ENCODE measurements around the gene PLCL2. TPM values are rescaled to one million over a fixed set of nuclear protein-coding genes. Genes with fewer than 3 reads are reported as not detected.

PLCL2 gene
- total RNA-seq, 1 donor from 2014 or later = 5.6 TPM

DNA sequence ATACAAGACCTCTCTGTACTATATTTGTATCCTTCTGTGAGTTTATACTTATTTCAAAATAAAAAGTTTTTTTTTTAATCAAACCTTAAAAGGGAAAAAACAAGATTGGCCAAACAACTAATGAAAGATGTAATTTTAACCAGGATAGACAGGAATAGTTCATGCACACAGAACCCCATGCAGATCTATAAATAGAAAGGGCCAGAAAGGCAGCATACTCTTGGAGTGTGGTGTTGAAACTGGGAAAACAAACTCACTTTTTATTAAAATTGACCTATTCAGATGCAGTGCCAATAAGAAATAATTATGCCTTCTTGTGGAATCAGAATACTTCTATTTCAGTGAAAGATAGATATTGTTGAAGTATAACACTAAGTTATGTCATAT, 204.6 kb downstream of the PLCL2 start:
- Histone ChIP-seq H3K4me3 (no peak overlapping the region), H3K9me3 (no peaks in the 10 kb centered on the region), H3K36me3 (no peaks in the 10 kb centered on the region), H3K27ac (no peak overlapping the region), H3K4me1 (peaks cover 18% of the 10 kb centered on the region), H3K27me3 (no peaks in the 10 kb centered on the region)
- TF ChIP-seq POLR2AphosphoS5 (IDR thresholded peaks at IDR 0.05; ENCODE audit: insufficient read depth in 1 of 2, low read depth in 1 of 2) (no peak), POLR2A (IDR thresholded peaks at IDR 0.05) (no peak)
- TF ChIP-seq, protein P1, sequence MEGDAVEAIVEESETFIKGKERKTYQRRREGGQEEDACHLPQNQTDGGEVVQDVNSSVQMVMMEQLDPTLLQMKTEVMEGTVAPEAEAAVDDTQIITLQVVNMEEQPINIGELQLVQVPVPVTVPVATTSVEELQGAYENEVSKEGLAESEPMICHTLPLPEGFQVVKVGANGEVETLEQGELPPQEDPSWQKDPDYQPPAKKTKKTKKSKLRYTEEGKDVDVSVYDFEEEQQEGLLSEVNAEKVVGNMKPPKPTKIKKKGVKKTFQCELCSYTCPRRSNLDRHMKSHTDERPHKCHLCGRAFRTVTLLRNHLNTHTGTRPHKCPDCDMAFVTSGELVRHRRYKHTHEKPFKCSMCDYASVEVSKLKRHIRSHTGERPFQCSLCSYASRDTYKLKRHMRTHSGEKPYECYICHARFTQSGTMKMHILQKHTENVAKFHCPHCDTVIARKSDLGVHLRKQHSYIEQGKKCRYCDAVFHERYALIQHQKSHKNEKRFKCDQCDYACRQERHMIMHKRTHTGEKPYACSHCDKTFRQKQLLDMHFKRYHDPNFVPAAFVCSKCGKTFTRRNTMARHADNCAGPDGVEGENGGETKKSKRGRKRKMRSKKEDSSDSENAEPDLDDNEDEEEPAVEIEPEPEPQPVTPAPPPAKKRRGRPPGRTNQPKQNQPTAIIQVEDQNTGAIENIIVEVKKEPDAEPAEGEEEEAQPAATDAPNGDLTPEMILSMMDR (IDR thresholded peaks at IDR 0.05) = no peak
- no peak for DNase-seq (ENCODE audit: extremely low spot score in 2 of 2)
- intact Hi-C loops (cut with DNase I) = no loop called here

DNA sequence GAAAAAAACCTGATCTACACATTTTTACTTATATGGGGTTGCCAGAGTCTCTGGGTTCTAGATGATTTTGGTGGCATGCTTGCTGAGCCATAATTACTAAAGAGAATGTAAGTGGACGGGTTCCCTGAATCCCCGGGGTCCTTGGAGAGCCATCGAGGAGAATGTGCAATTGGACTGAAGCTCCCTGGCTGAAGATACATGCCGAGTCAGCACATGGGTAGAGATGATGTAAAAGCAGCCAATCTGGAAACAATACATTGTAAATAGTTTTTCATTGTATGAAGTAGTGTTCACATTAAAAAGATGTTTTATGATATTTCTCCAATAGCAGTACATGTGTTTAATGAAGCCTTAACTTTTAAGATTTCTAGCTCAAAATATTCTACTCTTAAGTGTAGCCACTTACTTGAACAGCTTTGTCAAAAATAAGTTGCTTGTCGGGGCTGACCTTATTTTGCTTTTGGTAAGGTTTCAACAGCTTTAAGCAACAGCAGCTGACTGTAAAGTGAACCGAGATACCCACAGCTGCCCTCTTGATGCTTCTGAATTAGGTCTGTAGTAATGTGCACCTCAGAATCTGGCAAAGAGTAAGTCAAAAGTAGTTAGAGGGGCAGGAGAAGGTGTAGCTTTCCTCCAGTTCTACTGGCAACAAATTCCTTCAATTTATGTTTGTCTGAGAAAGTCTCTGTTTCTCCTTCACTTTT, 205.7 kb downstream of the PLCL2 start:
- Histone ChIP-seq H3K27ac (no peak overlapping the region), H3K4me3 (no peak overlapping the region), H3K36me3 (no peaks in the 10 kb centered on the region), H3K9me3 (no peaks in the 10 kb centered on the region), H3K27me3 (no peaks in the 10 kb centered on the region), H3K4me1 (peaks cover 18% of the 10 kb centered on the region)
- intact Hi-C loops (cut with DNase I) = no loop called here
- no peak for DNase-seq (ENCODE audit: extremely low spot score in 2 of 2)
- no peak for TF ChIP-seq POLR2AphosphoS5 (IDR thresholded peaks at IDR 0.05; ENCODE audit: insufficient read depth in 1 of 2, low read depth in 1 of 2)
- TF ChIP-seq, protein P1 (IDR thresholded peaks at IDR 0.05) = no peak
- TF ChIP-seq POLR2A (IDR thresholded peaks at IDR 0.05) = no peak

DNA sequence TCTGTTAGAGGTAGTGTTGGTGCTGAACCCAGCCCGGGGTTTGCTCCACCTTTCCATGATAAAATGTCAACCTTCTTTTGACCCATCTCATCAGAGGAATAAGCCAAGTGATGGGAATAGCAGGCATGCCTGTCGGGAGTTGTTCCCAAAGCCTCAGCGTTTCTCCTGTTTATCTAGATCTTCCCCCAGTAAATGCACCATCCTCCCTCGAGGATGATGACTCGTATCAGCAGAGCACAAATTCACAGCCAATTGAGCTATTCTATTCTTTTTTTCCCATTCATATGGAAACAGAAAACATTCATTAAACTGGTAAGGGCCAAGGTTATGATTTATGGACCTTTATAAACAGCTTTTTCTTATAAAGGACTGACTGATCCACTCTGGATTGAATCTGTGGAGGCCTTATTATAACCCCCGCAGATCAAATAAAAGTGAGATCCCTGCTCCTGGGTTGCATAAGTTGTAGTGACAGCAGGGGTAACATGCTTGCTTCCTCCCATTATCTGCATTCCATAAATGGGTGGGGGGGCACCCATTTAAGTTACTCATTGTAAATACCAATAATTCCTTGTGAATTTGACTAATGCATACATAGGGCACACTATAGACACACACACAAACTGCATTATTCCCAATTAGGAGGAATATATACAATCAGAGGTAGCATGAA, 207.3 kb downstream of the PLCL2 start:
- H3K36me3 ChIP-seq = no peaks in the 10 kb centered on the region
- H3K4me1 ChIP-seq = peaks cover 18% of the 10 kb centered on the region
- intact Hi-C loops (cut with DNase I) = no loop called here
- no peak overlapping the region for H3K27ac ChIP-seq
- H3K9me3 ChIP-seq = no peaks in the 10 kb centered on the region
- TF ChIP-seq POLR2AphosphoS5 (IDR thresholded peaks at IDR 0.05; ENCODE audit: insufficient read depth in 1 of 2, low read depth in 1 of 2) (no peak), POLR2A (IDR thresholded peaks at IDR 0.05) (no peak)
- TF ChIP-seq, protein P1 (IDR thresholded peaks at IDR 0.05) = no peak
- no peaks in the 10 kb centered on the region for H3K27me3 ChIP-seq
- H3K4me3 ChIP-seq = no peak overlapping the region
- DNase-seq (ENCODE audit: extremely low spot score in 2 of 2) = no peak

DNA sequence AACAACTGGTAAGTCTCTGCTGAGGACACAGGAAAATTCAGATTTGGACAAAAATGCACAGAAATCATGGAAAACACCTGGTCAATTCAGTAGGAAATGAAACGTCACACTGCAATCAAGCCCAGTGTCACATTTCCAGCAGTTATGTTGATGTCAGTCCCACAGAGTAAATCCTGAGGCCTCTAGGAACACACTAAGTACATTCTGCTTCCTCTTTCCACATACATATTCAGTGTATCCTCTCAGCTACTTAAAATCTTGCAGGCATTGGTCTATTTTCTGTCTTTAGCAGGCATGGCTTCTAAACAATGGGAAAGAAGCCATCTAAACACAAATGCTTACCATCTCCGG, 207.8 kb downstream of the PLCL2 start:
- intact Hi-C loops (cut with DNase I) = no loop called here
- H3K4me1 ChIP-seq = peaks cover 18% of the 10 kb centered on the region
- H3K27me3 ChIP-seq = no peaks in the 10 kb centered on the region
- no peak overlapping the region for H3K4me3 ChIP-seq
- no peak for DNase-seq (ENCODE audit: extremely low spot score in 2 of 2)
- H3K27ac ChIP-seq = no peak overlapping the region
- no peak for TF ChIP-seq POLR2A (IDR thresholded peaks at IDR 0.05)
- TF ChIP-seq, protein P1 (IDR thresholded peaks at IDR 0.05) = no peak
- no peak for TF ChIP-seq POLR2AphosphoS5 (IDR thresholded peaks at IDR 0.05; ENCODE audit: insufficient read depth in 1 of 2, low read depth in 1 of 2)
- H3K9me3 ChIP-seq = no peaks in the 10 kb centered on the region
- no peaks in the 10 kb centered on the region for H3K36me3 ChIP-seq

DNA sequence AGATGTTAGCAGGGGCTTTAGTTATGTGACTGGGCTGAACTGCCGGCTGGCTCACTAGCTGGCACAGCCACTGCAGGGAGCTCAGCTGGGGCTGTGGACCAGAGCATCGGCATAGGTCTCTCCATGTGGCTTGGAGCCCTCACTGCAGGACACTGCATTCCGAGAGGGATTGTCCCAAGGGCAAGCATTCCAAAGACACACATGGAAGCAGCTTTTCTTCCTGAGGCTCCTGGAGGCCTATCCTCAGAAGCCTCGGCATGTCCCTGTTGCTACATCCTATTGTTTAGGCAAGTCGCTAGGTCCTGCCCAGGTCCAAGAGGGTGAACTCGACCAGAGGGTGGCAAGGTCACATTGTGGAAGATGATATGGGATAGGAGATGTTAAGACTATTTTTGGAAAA, 209.8 kb downstream of the PLCL2 start:
- no peaks in the 10 kb centered on the region for H3K36me3 ChIP-seq
- no peak overlapping the region for H3K4me3 ChIP-seq
- no peaks in the 10 kb centered on the region for H3K27me3 ChIP-seq
- TF ChIP-seq POLR2AphosphoS5 (IDR thresholded peaks at IDR 0.05; ENCODE audit: insufficient read depth in 1 of 2, low read depth in 1 of 2) = no peak
- no peak for TF ChIP-seq POLR2A (IDR thresholded peaks at IDR 0.05)
- TF ChIP-seq, protein P1 (IDR thresholded peaks at IDR 0.05) = no peak
- H3K4me1 ChIP-seq = peaks cover 5% of the 10 kb centered on the region
- no peaks in the 10 kb centered on the region for H3K9me3 ChIP-seq
- no peak overlapping the region for H3K27ac ChIP-seq
- intact Hi-C loops (cut with DNase I) = no loop called here
- DNase-seq (ENCODE audit: extremely low spot score in 2 of 2) = no peak

Data from vagina (tissue), 2 donors.